D721Med (cell line): ENCODE results near the gene POLL.

Source experiments
- DNase-seq: peaks from one replicate; pipeline ENCODE4 v3.0.0; 2011; ENCODE audit warnings: low spot score; ENCODE audit not compliant: insufficient read length
- FAIRE-seq: peaks from 2 replicates; lab custom pipeline; 2011; peaks lifted over from hg19 to GRCh38; lab: Jason Lieb, UNC
- CTCF ChIP-seq: IDR thresholded peaks from 2 replicates; pipeline ENCODE4 v1.5.1; 2012; ENCODE audit warnings: mild to moderate bottlenecking, control low read depth; ENCODE audit not compliant: insufficient read depth; ENCODE audit errors: missing control alignments

POLL gene

DNA sequence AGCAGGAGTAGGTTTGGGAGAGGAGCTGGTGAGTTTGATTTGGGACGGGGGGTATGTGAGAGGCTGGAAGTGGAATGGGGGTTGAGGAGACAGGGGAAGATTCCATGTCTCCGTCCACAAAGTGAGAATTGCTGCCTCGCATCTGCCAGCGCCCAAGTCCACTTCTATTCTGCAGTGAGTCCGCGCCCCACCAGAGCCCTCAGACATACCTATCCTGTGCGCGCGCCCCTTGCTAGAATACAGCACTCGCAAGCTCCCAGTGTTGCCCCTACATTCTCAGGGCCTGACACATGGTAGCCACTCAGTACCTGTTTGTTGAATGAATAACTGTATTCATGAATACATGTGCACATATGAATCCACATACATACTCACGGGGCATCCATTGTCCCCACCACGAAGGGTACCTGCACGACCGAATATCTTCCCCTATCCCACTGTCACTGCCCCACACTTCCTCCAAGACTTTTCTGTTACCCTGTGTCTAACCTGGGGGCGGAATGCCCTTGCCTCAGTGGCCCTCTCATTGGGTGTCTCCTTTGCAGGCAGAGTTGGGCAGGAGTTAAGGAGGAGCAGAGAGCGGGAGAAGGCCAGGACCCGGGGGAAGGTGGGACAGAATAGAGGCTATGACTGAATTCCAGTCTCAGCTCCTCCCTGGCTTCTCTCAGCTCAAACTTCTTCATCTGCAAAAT lies 19.9 kb downstream of the POLL start:
- FAIRE-seq (no peak), DNase-seq (no peak)
- TF ChIP-seq CTCF: no peak

DNA sequence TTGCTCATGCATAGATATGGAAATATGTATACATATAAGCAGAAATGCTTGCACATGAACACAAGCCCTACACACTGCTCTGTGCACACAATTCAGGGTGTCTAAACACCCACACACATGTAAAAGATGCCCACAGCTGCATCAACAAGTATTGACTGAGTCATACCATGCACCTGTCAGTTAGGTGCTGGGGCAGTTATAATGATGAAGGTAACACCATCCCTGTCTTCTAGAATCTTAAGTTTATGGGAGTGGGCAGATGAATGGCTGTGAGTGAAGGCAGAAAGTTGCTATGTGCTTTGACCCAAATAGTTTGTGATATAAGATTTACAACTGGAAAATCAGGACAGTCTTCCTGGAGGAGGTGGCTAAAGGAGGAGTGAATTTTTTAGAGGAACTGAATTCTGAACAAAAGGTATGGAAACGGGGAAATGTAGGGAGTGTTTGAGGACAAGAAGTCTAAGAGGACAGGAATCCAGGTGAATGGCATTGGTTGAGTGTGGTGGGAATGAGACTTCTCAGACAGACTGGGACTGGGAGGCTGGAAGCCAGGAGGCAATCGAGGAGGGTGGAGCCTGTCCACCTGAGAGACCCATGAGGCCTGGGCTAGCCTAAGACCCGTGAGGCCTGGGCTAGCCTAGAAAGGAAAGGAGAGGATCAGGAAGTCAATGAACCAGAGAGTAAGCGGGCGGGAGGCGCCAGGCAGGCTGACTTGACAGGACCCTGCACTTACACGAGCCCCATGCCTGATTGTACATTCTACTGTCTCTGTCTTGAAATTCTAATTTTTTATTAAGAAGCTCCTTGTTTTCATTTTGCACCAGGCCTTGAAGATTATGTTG lies 20.7 kb downstream of the POLL start:
- DNase-seq (no peak), FAIRE-seq (no peak)
- TF ChIP-seq CTCF: no peak

- FAIRE-seq (no peak), DNase-seq (no peak)
- no peak for TF ChIP-seq CTCF
These were observed 21.5 kb downstream of the POLL start for GRCh38 chr10:101566333-101567164.

- TF ChIP-seq CTCF: no peak
- no peak for FAIRE-seq
- no peak for DNase-seq
These were observed 22.1 kb downstream of the POLL start for GRCh38 chr10:101565936-101566332.

GRCh38 chr10:101565370-101565900 lies 22.6 kb downstream of the POLL start:
- FAIRE-seq (no peak), DNase-seq (no peak)
- TF ChIP-seq CTCF: no peak

GRCh38 chr10:101564490-101564991 lies 23.5 kb downstream of the POLL start:
- no peak for TF ChIP-seq CTCF
- DNase-seq (no peak), FAIRE-seq (no peak)
